Mucosa of descending colon (tissue), 3 donors: ENCODE data around the gene C17orf75. TPM values are rescaled to one million over a fixed set of nuclear protein-coding genes. Genes with fewer than 3 reads are reported as not detected.

Source experiments
- ATAC-seq: fragments of 200-7000 bp; cut with Tn5 transposase; one replicate; pipeline ENCODE4 v1.9.1; 2020; ENCODE audit warnings: mild to moderate bottlenecking, moderate library complexity
- DNase-seq, 3 donors: peaks; one replicate each; pipeline ENCODE4 v3.0.0-alpha.2; 2020
- H3K36me3 ChIP-seq: fragments of 200-600 bp; one replicate; pipeline ENCODE4 v1.8.0; 2021; ENCODE audit warnings: low read depth, mild to moderate bottlenecking
- H3K4me1 ChIP-seq: fragments of 200-600 bp; one replicate; pipeline ENCODE4 v1.8.0; 2021; ENCODE audit warnings: low read depth, mild to moderate bottlenecking
- H3K4me3 ChIP-seq: fragments of 200-600 bp; one replicate; pipeline ENCODE4 v1.8.0; 2021; ENCODE audit warnings: mild to moderate bottlenecking
- H3K9me3 ChIP-seq: fragments of 200-600 bp; one replicate; pipeline ENCODE4 v1.8.0; 2021; ENCODE audit warnings: mild to moderate bottlenecking
- CTCF ChIP-seq: fragments of 200-600 bp; IDR thresholded peaks from one replicate; pipeline ENCODE4 v1.8.0; 2022; ENCODE audit warnings: antibody characterized with exemption, mild to moderate bottlenecking
- intact Hi-C, 2 donors: fragments of 100-400 bp; cut with DNase I in 1 of 2; cut with micrococcal nuclease in 1 of 2; formaldehyde crosslinking; loops; one replicate each; pipeline versions ENCODE4 v1.11.0 to v1.11.1; 2022; cut with DNase I, micrococcal nuclease
- total RNA-seq, 3 donors: library from RNA; stranded (reverse); fragmentation: NEBNext Ultra II Directional in 2 of 3; extraction: Animal tissue kit (Norgen Biotek cat#: 25700) in 2 of 3; gene quantifications; one replicate each; pipeline versions ENCODE4 v1.2.1 to v1.2.4, GENCODE V29; 2021 to 2023
- donor health status: DM: no; HTN: no; CAD: no; lungs with moderate emphysema.
- donor health status: DM: no; HTN: no; CAD: no.
- donor health status: DM: no; HTN: yes; CAD: no.

The C17orf75 gene
- total RNA-seq, 3 donors from 2014 or later, result 10.3 to 14.8 (median 12.9) TPM

GRCh38 chr17:32349854-32350665, 8.1 kb upstream of the C17orf75 start, which contains the start of gene ZNF207:
ZNF207 (plus strand) TSS chr17:32350157; CDS start chr17:32350286, 129 bp downstream.
- no peak for TF ChIP-seq CTCF
- no peaks in the 10 kb centered on the region for H3K9me3 ChIP-seq
- DNase-seq, result peak; percentile 95 to 97 (median 97)
- peak within 1 kb of the TSS; percentile 96 for H3K4me3 ChIP-seq
- no peaks in the 10 kb centered on the region for H3K36me3 ChIP-seq
- peaks cover 35% of the 10 kb centered on the region for H3K4me1 ChIP-seq
- peak; percentile 99 for ATAC-seq
- intact Hi-C loops, result no loop called here

- peak in 2 of 3 donors; percentile 42 to 57 for DNase-seq
- TF ChIP-seq CTCF, result no peak
- Histone ChIP-seq H3K9me3 (no peaks in the 10 kb centered on the region), H3K4me3 (peak overlapping the region; percentile 96), H3K4me1 (peaks cover 33% of the 10 kb centered on the region), H3K36me3 (no peaks in the 10 kb centered on the region)
- intact Hi-C loops, result no loop called here
- peak; percentile 21 for ATAC-seq
These were observed 7.5 kb upstream of the C17orf75 start for GRCh38 chr17:32349503-32349853.

GRCh38 chr17:32348483-32348800, 6.5 kb upstream of the C17orf75 start:
- TF ChIP-seq CTCF, result no peak
- DNase-seq, result peak in 1 of 3 donors; percentile 41

GRCh38 chr17:32345951-32346600, 4.1 kb upstream of the C17orf75 start:
- intact Hi-C loops, result no loop called here
- no peak for ATAC-seq

More at GRCh38 chr17:32348483-32348800, 6.5 kb upstream of the C17orf75 start:
- H3K9me3 ChIP-seq, result no peaks in the 10 kb centered on the region
- no peak overlapping the region for H3K4me3 ChIP-seq
- ATAC-seq, result no peak
- H3K36me3 ChIP-seq, result no peaks in the 10 kb centered on the region
- intact Hi-C loops, result no loop called here
- H3K4me1 ChIP-seq, result peaks cover 23% of the 10 kb centered on the region

More at GRCh38 chr17:32345951-32346600, 4.1 kb upstream of the C17orf75 start:
- no peaks in the 10 kb centered on the region for H3K9me3 ChIP-seq
- peaks cover 16% of the 10 kb centered on the region for H3K4me1 ChIP-seq
- H3K4me3 ChIP-seq, result no peak overlapping the region
- no peaks in the 10 kb centered on the region for H3K36me3 ChIP-seq
- DNase-seq, result no peak
- no peak for TF ChIP-seq CTCF
